Pons (tissue), 1 donor: ENCODE measurements around the gene B2M.
"Not testable (repeated sequence)": the region's sequence is repeated elsewhere in the genome, so short reads cannot be mapped to it uniquely, and the experiment has no call there.

ENCODE experiments used
- DNase-seq: peaks from one replicate; pipeline ENCODE4 v3.0.0-alpha.2; 2016; ENCODE audit warnings: low spot score

The B2M gene

GRCh38 chr15:44711096-44711742 is at the start of gene B2M, which contains the start of gene PATL2:
B2M (plus strand) TSS chr15:44711517; CDS start chr15:44711547, 30 bp downstream.
PATL2 (minus strand) TSS chr15:44711323; CDS start chr15:44676490, 34,833 bp downstream.
- peak; percentile 98 for DNase-seq

DNA sequence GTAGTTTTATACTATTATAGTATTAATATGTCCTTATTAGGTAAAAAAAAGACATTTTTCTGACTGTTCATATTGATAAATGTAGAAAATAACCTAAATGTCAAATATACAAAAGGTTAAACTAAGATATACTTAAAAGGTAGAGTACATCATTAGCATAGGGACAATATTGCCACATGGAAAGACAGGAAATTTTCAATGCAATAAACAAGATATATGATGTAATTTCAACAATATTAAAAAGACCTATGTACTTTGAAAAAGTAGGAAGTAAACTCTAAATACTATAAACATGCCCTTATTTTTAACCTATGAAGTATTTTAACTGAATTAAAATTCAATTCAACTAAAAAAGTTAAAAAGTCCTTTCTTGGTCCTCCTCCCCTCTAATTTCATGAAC is 49.7 kb upstream of the B2M start:
- DNase-seq: no peak

GRCh38 chr15:44662478-44663409 is 48.6 kb upstream of the B2M start:
- peak; percentile 32 for DNase-seq

DNA sequence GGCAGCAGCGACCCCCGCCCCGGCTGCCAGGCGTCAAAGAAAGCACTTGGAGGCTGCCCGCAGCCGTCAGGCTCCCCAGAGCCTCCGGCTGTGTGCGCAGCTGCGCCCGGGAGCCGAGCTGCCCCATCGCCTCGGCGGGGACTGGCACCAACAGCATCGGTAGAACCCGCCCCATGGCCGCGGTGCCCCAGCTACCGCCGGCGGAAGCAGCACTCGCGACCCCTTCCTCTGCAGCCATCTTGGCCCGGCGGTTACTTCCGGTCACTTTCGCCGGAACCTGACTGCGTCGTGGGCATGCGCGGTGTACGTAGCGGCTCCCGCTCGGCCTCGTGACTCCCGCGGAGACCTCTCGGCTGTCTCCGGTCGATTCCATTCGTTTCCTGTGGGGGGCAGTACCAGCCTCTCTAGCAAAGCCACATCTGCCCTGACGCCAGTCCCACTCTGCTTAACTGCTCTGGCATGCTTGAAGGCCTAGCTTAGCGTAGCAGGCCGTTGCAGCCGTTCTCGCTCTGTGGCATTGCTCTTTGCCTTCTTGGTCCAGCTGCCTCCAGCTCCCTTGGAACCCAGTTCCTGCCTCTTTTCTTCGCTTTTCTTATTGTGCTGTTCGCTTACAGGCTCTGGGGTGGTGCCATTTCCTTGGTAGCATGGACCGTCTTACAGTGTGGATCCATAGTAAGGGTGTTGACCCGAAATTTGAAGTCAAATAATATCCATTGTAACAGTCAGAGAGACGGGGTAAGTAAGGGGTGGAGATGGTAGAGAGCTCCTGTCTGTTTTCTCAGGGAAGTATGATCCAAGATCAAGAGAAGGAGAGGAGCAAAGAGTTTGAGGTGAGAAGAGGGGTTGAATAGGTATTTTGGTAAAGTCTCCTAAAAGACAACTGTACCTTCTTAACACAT is 47.7 kb upstream of the B2M start, which contains the start of gene SPG11:
TSS of gene SPG11 (minus strand) at position 253 of the 899 bp plus-strand sequence. CDS start at position 238, 15 bp downstream.
- DNase-seq: peak; percentile 98

- DNase-seq: no peak
Observed at GRCh38 chr15:44666210-44667038, 44.9 kb upstream of the B2M start.

DNA sequence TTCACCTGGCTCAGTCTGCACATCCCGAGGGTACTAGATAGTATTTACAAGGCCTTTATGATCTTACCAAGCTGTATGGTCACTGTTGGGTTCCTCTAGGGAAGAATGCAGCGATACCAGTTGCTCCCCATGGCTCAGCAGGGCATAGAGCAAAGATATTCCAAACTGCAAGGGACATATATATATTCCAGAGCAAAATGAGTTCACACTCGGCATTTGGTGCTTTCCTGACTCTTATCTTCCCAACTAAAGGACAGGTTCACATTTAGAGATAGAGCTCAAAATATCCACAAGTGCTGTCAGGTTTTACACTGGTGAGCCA is 44.3 kb upstream of the B2M start:
- no peak for DNase-seq

- no peak for DNase-seq
Observed at GRCh38 chr15:44668921-44669320, 42.4 kb upstream of the B2M start.

DNA sequence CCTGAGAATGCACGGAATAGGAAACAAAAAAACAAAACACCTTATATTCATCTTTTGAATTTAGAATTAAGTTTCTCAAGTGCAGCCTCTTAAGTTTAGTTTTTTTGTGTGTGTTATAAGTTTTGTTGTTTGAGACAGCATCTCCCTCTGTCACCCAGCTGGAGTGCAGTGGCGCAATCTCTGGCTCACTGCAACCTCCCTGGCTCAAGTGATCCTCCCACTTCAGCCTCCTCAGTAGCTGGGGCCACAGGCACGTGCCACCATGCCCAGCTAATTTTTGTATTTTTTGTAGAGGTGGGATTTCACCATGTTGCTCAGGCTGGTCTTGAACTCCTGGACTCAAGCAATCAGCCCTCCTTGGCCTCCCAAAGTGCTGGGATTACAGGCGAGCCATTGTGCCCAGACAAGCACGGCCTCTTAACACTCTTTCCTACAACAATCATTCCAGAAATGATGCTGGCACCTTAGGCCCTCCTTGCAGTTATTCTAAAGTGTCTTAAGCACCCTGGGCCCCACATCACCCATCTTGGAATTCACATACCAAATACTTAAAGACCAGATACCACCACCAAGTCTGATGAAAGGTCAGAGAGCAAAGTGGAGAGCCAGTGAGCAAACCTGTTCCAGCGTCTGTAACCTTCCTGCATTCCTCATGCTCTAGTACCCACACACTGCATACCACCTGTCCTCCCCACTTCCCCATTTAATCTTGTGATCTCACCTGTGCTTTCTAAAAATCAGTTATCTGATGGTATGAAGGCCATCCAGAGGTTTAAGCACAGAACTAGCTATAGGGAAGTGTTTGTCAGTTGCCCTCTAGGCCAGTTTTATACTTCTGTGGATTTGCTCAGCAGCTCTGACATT is 41.0 kb upstream of the B2M start:
- no peak for DNase-seq

DNA sequence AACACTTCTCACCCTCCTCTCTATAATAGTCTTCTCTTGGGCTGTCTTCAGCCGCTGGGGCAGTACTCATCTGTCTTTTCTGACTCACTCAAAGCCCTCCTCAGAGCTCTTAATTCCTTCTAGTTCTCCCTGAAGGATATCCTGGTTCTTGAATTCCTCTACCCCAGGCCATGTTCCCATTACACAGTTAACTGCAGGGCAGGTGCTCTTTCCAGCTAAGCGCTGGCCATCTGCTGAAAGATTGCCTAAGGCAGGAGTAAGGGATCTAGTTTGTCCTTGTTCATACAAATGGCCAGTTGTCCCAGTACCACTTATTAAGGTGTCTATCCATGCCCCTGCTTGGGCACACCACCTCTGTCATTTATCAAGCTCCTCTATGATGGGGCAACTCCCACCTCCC is 37.7 kb upstream of the B2M start:
- no peak for DNase-seq

- no peak for DNase-seq
Observed at GRCh38 chr15:44675911-44676310, 35.4 kb upstream of the B2M start.

- no peak for DNase-seq
Observed at GRCh38 chr15:44676676-44677075, 34.6 kb upstream of the B2M start.

GRCh38 chr15:44682211-44682610 is 29.1 kb upstream of the B2M start:
- DNase-seq: no peak

- not testable (repeated sequence) for DNase-seq
Observed at GRCh38 chr15:44682809-44683682, 28.3 kb upstream of the B2M start.

DNA sequence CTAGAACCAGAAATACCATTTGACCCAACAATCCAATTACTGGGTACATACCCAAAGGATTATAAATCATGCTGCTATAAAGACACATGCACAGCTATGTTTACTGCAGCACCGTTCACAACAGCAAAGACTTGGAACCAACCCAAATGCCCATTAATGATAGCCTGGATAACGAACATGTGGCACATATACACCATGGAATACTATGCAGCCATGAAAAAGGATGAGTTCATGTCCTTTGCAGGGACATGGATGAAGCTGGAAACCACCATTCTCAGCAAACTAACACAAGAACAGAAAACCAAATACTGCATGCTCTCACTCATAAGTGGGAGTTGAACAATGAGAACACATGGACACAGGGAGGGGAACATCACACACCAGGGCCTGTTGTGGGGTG is 22.0 kb upstream of the B2M start:
- DNase-seq: not testable (repeated sequence)

DNA sequence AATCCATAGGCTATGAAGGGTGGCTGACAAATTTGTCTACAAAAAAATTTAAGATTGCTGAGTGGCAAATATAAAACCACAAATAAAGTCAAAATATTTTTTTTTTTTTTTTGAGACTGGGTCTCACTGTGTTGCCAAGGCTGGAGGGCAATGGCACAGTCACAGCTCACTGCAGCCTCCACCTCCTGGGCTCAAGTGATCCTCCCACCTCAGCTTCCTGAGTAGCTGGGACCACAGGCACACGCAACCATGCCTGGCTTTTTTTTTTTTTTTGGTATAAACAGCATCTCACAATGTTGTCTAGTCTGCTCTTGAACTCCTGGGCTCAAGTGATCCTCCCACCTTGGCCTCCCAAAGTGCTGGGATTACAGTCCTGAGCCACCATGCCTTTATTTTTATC is 21.1 kb upstream of the B2M start:
- not testable (repeated sequence) for DNase-seq

GRCh38 chr15:44692659-44693058 is 18.7 kb upstream of the B2M start:
- no peak for DNase-seq

- DNase-seq: no peak
Observed at GRCh38 chr15:44694416-44694815, 16.9 kb upstream of the B2M start.

GRCh38 chr15:44695294-44695693 is 16.0 kb upstream of the B2M start:
- DNase-seq: no peak

DNA sequence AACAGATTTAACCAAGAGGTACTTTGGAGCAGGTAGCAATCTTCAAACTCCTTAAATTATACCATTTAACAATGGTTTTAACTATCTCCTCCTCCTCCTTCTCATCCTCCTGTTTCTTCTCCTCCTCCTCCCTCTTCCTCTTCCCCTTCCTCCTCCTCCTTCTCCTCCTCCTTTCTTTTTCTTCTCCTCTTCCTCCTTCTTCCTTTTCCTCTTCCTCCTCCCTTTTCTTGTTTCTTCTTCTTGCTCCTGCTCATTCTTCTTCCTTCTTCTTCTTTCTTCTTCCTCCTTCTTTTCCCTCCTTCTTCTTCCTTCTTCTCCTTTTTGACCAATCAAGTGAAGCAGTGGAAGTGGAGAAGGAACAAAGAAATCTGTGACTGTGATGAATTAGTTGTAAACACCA is 14.3 kb upstream of the B2M start:
- no peak for DNase-seq
